Measurements from ENCODE around the gene PYCR2.

DNA sequence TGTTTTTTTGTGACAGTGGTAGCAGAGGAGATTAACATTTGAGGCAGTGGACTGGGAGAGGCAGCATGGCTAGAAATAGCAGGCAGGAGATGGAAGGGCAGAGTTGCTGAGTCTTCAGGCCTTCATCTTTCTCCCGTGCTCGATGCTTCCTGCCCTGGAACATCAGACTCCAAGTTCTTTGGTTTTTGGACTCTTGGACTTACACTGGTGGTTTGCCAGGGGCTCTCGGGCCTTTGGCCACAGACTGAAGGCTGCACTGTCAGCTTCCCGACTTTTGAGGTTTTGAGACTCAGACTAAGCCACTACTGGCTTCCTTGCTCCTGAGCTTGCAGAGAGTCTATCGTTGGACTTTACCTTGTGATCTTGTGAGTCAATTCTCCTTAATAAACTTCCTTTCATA, 41.2 kb upstream of the PYCR2 start:
- TF ChIP-seq POLR2AphosphoS5 (IDR thresholded peaks at IDR 0.05; ENCODE audit: low read depth, low read length) (no peak), CTCF (IDR thresholded peaks at IDR 0.05) (no peak)

Measured in Panc1 (cell line).